Stimulated activated CD4-positive, alpha-beta T cell treated with anti-CD3 and anti-CD28 coated beads, Interleukin-15, amount 100 ng/mL, for 48 hours (primary cell): Measurements from ENCODE around the gene NDOR1.

Experiments used
- DNase-seq, 2 donors: peaks; one replicate each; pipeline ENCODE4 v3.0.0-alpha.2; 2020; ENCODE audit warnings: low read depth in 2 of 2

NDOR1 gene

GRCh38 chr9:137262909-137263285, 57.4 kb downstream of the NDOR1 start:
- no peak for DNase-seq

GRCh38 chr9:137263506-137263905, 58.0 kb downstream of the NDOR1 start:
- no peak for DNase-seq

- DNase-seq: no peak
These were observed 58.6 kb downstream of the NDOR1 start for GRCh38 chr9:137264067-137264466.

- no peak for DNase-seq
These were observed 60.1 kb downstream of the NDOR1 start for GRCh38 chr9:137265496-137266161.

- no peak for DNase-seq
These were observed 60.6 kb downstream of the NDOR1 start for GRCh38 chr9:137266162-137266527.
